SK-N-MC (cell line): ENCODE data around the gene SRSF8.

Source experiments
- DNase-seq: peaks from one replicate; pipeline ENCODE4 v3.0.0-alpha.2; 2011; ENCODE audit warnings: low read depth, low spot score
- H3K27ac ChIP-seq: fragments of 200-600 bp; sonication (generic); 2 replicates; pipeline ENCODE4 v1.5.1; 2016; ENCODE audit warnings: mixed run types
- H3K36me3 ChIP-seq: fragments of 200-600 bp; sonication (generic); 2 replicates; pipeline ENCODE4 v1.6.1; 2017; ENCODE audit warnings: antibody characterized with exemption, low read length, mixed read lengths; ENCODE audit not compliant: insufficient read depth
- H3K4me3 ChIP-seq: fragments of 200-600 bp; sonication (generic); 2 replicates; pipeline ENCODE4 v1.5.1; 2016
- H3K9ac ChIP-seq: fragments of 200-600 bp; sonication (generic); 2 replicates; pipeline ENCODE4 v1.8.0; 2017; ENCODE audit warnings: mixed run types, mixed read lengths; ENCODE audit not compliant: insufficient read length
- H3K9me3 ChIP-seq: fragments of 200-600 bp; sonication (generic); 2 replicates; pipeline ENCODE4 v1.6.1; 2017; ENCODE audit warnings: low read depth, mild to moderate bottlenecking, antibody characterized with exemption, low read length, moderate library complexity, mixed read lengths
- EZH2 ChIP-seq: fragments of 200-600 bp; sonication (generic); IDR thresholded peaks from one replicate; pipeline ENCODE4 v1.6.1; 2017; ENCODE audit warnings: antibody characterized with exemption
- FOXP2 ChIP-seq: optimal IDR thresholded peaks from 2 replicates; pipeline ENCODE3; 2011; ENCODE audit warnings: mild to moderate bottlenecking, moderate library complexity; ENCODE audit not compliant: insufficient read depth; ENCODE audit errors: extremely low read length, control extremely low read depth
- POLR2AphosphoS5 ChIP-seq: IDR thresholded peaks from 2 replicates; pipeline ENCODE4 v1.6.1; 2012; ENCODE audit warnings: mild to moderate bottlenecking, low read depth, low read length, borderline replicate concordance

SRSF8 gene

GRCh38 chr11:95097209-95097608, 30.5 kb downstream of the SRSF8 start:
- H3K4me3 ChIP-seq, result no peak overlapping the region
- TF ChIP-seq FOXP2, result no peak
- TF ChIP-seq EZH2, result no peak
- TF ChIP-seq POLR2AphosphoS5, result no peak
- no peaks in the 10 kb centered on the region for H3K36me3 ChIP-seq
- no peak overlapping the region for H3K9ac ChIP-seq
- no peak for DNase-seq
- no peak overlapping the region for H3K27ac ChIP-seq
- no peaks in the 10 kb centered on the region for H3K9me3 ChIP-seq

DNA sequence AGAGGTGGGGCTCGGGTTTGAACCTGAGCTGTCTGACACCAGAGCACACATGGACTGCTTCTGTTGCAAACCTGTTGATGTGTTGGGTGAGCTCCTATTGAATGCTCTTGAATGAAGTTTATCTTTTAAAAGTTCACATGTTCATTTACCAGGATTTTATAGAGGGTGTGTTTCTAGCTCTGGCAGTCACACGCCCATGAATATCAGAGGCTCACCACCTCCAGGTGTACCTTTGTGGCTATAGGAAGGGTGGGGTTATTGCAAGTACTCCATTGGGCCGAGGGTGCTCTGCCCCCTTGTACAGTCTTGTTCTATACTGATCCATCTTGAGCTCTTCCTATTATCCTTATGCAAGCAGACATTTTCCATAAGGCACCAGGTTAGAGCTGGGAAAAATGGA, 32.1 kb downstream of the SRSF8 start:
- no peak overlapping the region for H3K27ac ChIP-seq
- H3K36me3 ChIP-seq, result no peaks in the 10 kb centered on the region
- H3K9ac ChIP-seq, result no peak overlapping the region
- H3K4me3 ChIP-seq, result no peak overlapping the region
- TF ChIP-seq POLR2AphosphoS5 (no peak), FOXP2 (no peak), EZH2 (no peak)
- H3K9me3 ChIP-seq, result no peaks in the 10 kb centered on the region
- no peak for DNase-seq

GRCh38 chr11:95100191-95100648, 33.5 kb downstream of the SRSF8 start:
- TF ChIP-seq EZH2 (no peak), FOXP2 (no peak), POLR2AphosphoS5 (no peak)
- no peak overlapping the region for H3K27ac ChIP-seq
- H3K9me3 ChIP-seq, result no peaks in the 10 kb centered on the region
- no peak overlapping the region for H3K4me3 ChIP-seq
- no peak for DNase-seq
- H3K36me3 ChIP-seq, result no peaks in the 10 kb centered on the region
- H3K9ac ChIP-seq, result no peak overlapping the region

DNA sequence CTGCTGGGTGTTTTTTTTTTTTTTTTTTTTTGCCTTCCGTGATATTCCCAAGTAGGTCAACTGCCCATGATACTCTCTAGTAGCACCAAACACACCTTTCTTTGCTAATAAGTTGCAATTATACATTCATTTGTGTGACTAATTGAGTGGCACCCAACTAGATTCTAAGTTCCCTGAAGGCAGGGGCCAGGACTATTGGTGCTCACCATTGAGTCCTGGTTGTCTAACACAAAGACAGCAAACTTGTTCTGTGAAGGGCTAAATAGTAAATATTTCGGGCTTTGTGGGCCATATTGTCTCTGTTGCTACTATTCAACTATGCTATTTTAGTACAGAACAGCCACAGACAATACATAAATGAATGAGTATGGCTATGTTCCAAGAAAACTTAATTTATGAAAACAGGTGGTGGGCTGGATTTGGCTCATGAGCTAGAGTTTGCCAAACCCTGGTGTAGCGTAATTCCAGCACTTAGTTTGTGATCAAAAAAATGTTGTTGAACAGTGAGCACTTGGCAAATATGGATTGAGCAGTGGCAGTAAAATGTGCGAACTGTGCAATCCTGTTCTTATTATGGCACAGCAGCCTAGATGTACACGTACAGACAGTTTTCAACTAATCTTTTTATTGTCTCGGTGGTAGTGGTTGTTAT, 34.3 kb downstream of the SRSF8 start:
- no peak overlapping the region for H3K9ac ChIP-seq
- no peak for DNase-seq
- no peak overlapping the region for H3K27ac ChIP-seq
- no peaks in the 10 kb centered on the region for H3K9me3 ChIP-seq
- TF ChIP-seq FOXP2 (no peak), POLR2AphosphoS5 (no peak), EZH2 (no peak)
- no peaks in the 10 kb centered on the region for H3K36me3 ChIP-seq
- no peak overlapping the region for H3K4me3 ChIP-seq

GRCh38 chr11:95101935-95102334, 35.2 kb downstream of the SRSF8 start:
- TF ChIP-seq EZH2, result no peak
- TF ChIP-seq FOXP2, result no peak
- Histone ChIP-seq H3K36me3 (no peaks in the 10 kb centered on the region), H3K9me3 (no peaks in the 10 kb centered on the region), H3K9ac (no peak overlapping the region), H3K4me3 (no peak overlapping the region), H3K27ac (no peak overlapping the region)
- no peak for DNase-seq

DNA sequence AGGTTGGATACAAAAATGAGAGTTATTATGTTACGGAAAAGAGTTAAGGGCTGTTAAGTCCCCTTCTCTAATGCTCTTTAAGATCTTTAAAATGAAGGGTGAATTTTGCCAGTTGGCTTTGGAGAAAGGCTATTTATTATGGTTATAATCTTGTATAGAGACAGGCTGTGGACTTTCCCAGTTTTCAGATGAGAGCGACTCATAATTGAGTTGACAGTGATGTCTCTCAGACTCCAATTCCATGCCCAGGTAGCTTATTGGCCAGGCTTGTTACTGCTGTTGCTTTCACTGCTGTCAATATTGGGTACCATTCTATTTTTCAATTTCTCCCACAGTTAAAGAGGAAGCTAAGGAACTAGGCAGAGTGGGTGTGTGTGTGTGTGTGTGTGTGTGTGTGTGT, 36.0 kb downstream of the SRSF8 start:
- H3K9me3 ChIP-seq, result no peaks in the 10 kb centered on the region
- no peak overlapping the region for H3K4me3 ChIP-seq
- H3K36me3 ChIP-seq, result no peaks in the 10 kb centered on the region
- no peak for DNase-seq
- TF ChIP-seq POLR2AphosphoS5 (no peak), FOXP2 (no peak), EZH2 (no peak)
- H3K27ac ChIP-seq, result no peak overlapping the region
- no peak overlapping the region for H3K9ac ChIP-seq

DNA sequence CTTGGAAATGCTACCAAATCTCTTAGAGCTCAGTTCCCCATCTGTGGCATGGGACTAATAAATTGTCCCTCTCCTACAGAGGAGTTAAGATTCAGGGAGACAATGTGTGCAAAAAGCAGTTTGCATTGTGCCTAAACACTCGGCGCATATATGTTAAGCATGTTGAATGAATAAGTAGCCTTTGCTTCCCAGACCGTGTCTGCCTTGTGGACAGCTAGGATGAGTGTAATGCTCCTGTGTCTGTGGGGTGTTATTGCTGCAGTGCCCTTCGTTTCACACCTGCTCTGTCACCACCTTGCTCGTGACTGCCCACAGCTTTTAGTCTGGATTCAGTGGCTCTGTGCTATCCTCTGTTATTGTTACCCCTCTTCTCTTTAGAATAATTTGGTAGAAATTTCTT, 37.0 kb downstream of the SRSF8 start:
- no peak overlapping the region for H3K27ac ChIP-seq
- no peak for DNase-seq

DNA sequence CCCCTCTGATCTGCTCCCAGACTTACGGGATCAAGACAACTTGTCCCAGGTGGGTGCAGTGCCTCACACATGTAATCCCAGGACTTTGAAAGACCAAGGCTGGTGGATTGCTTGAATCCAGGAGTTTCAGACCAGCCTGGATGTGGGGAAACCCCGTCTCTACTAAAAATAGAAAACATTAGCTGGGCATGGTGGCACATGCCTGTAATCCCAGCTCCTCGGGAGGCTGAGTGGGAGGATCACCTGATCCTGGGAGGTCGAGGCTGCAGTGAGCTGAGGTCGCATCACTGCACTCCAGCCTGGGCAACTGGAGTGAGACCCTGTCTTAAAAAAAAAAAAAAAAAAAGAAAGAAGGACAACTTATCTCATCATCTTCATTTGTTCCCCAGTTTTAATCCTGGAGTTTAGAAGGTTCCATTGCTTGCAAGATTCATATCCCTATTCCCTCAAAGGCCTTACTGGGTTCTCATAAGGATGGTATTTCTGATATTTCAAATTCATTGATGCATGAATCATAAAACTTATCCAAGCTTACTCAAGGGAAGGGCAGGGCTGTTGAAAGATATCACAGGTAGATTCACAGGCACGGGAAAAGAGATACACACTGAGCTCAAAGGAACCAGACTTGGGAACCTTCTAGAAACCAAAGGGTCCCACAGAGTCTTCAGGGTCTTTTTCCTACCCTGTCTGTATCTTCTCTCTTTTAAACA, 37.6 kb downstream of the SRSF8 start:
- Histone ChIP-seq H3K36me3 (no peaks in the 10 kb centered on the region), H3K27ac (no peak overlapping the region), H3K9ac (no peak overlapping the region), H3K4me3 (no peak overlapping the region), H3K9me3 (no peaks in the 10 kb centered on the region)
- no peak for TF ChIP-seq POLR2AphosphoS5
- TF ChIP-seq EZH2, result no peak
- TF ChIP-seq FOXP2, result no peak
- no peak for DNase-seq

More for the DNA sequence above, 37.0 kb downstream of the SRSF8 start:
- Histone ChIP-seq H3K36me3 (no peaks in the 10 kb centered on the region), H3K9me3 (no peaks in the 10 kb centered on the region), H3K9ac (no peak overlapping the region), H3K4me3 (no peak overlapping the region)
- TF ChIP-seq EZH2 (no peak), FOXP2 (no peak), POLR2AphosphoS5 (no peak)

GRCh38 chr11:95104856-95105255, 38.1 kb downstream of the SRSF8 start:
- Histone ChIP-seq H3K36me3 (no peaks in the 10 kb centered on the region), H3K9me3 (no peaks in the 10 kb centered on the region), H3K9ac (no peak overlapping the region), H3K27ac (no peak overlapping the region), H3K4me3 (no peak overlapping the region)
- DNase-seq, result no peak
- TF ChIP-seq EZH2 (no peak), FOXP2 (no peak), POLR2AphosphoS5 (no peak)
